NCI-H526 (cell line): ENCODE data around the gene AVPR2.

Experiments used
- DNase-seq, 2 experiments: peaks; one replicate each; lab custom pipeline; 2025; lab: John Stamatoyannopoulos, UW

AVPR2 gene

GRCh38 chrX:153871451-153871850 is 33.0 kb upstream of the AVPR2 start:
- no peak for DNase-seq

- no peak for DNase-seq
Observed at GRCh38 chrX:153871946-153872878, 32.3 kb upstream of the AVPR2 start.

- no peak for DNase-seq
Observed at GRCh38 chrX:153873282-153874084, 31.0 kb upstream of the AVPR2 start.

- DNase-seq: no peak
Observed at GRCh38 chrX:153874085-153874365, 30.4 kb upstream of the AVPR2 start.

GRCh38 chrX:153874366-153875125 is 29.9 kb upstream of the AVPR2 start:
- DNase-seq: no peak

- peak in 1 of 2 experiments; percentile 62 for DNase-seq
Observed at GRCh38 chrX:153875391-153876111, 28.9 kb upstream of the AVPR2 start.

- no peak for DNase-seq
Observed at GRCh38 chrX:153876112-153876491, 28.4 kb upstream of the AVPR2 start.

- DNase-seq: no peak
Observed at GRCh38 chrX:153877571-153878261, 26.8 kb upstream of the AVPR2 start.

- no peak for DNase-seq
Observed at GRCh38 chrX:153878345-153878744, 26.1 kb upstream of the AVPR2 start.

GRCh38 chrX:153878969-153879653 is 25.4 kb upstream of the AVPR2 start:
- peak in 1 of 2 experiments; percentile 51 for DNase-seq

GRCh38 chrX:153879741-153880439 is 24.6 kb upstream of the AVPR2 start:
- no peak for DNase-seq

GRCh38 chrX:153880440-153880815 is 24.0 kb upstream of the AVPR2 start:
- DNase-seq: no peak

GRCh38 chrX:153881281-153881680 is 23.2 kb upstream of the AVPR2 start:
- DNase-seq: no peak

- DNase-seq: no peak
Observed at GRCh38 chrX:153882086-153882498, 22.4 kb upstream of the AVPR2 start.

GRCh38 chrX:153882557-153882956 is 21.9 kb upstream of the AVPR2 start:
- no peak for DNase-seq

GRCh38 chrX:153883163-153883843 is 21.2 kb upstream of the AVPR2 start:
- DNase-seq: no peak

- DNase-seq: peak in 1 of 2 experiments; percentile 35
Observed at GRCh38 chrX:153884136-153884535, 20.3 kb upstream of the AVPR2 start.

GRCh38 chrX:153884590-153884989 is 19.9 kb upstream of the AVPR2 start:
- DNase-seq: peak; percentile 45 to 70

- no peak for DNase-seq
Observed at GRCh38 chrX:153885208-153885787, 19.2 kb upstream of the AVPR2 start.
